H1 (cell line): Measurements from ENCODE around the gene ECPAS.

ENCODE experiments used
- TCF12 ChIP-seq: IDR thresholded peaks from 2 replicates; pipeline ENCODE4 v1.6.1; 2011; ENCODE audit warnings: low read depth, mild to moderate bottlenecking, low read length
- TF ChIP-seq, protein P1 (sequence below), 3 experiments: IDR thresholded peaks; 1 replicate in 2 of 3; 2 replicates in 1 of 3; pipeline versions ENCODE4 v1.5.1 to v1.6.1; 2011; ENCODE audit warnings: low read length in 3 of 3, mild to moderate bottlenecking in 3 of 3, inconsistent platforms in 2 of 3, low read depth in 1 of 3, moderate library complexity in 1 of 3; ENCODE audit not compliant: insufficient read depth in 1 of 3; ENCODE audit errors: control extremely low read depth in 1 of 3

GRCh38 chr9:111389406-111389805, 94.8 kb downstream of the ECPAS start:
- TF ChIP-seq TCF12, result no peak
- TF ChIP-seq, protein P1, sequence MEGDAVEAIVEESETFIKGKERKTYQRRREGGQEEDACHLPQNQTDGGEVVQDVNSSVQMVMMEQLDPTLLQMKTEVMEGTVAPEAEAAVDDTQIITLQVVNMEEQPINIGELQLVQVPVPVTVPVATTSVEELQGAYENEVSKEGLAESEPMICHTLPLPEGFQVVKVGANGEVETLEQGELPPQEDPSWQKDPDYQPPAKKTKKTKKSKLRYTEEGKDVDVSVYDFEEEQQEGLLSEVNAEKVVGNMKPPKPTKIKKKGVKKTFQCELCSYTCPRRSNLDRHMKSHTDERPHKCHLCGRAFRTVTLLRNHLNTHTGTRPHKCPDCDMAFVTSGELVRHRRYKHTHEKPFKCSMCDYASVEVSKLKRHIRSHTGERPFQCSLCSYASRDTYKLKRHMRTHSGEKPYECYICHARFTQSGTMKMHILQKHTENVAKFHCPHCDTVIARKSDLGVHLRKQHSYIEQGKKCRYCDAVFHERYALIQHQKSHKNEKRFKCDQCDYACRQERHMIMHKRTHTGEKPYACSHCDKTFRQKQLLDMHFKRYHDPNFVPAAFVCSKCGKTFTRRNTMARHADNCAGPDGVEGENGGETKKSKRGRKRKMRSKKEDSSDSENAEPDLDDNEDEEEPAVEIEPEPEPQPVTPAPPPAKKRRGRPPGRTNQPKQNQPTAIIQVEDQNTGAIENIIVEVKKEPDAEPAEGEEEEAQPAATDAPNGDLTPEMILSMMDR (IDR thresholded peaks at IDR 0.05; ENCODE audit: control extremely low read depth in 1 of 3, insufficient read depth in 1 of 3, low read depth in 1 of 3, low read length in 3 of 3), result no peak
